Activated CD4-positive, alpha-beta T cell treated with anti-CD3 and anti-CD28 coated beads, Interleukin-2, amount 10 ng/mL, durations not matched to agents 24 days and 14 days (primary cell): ENCODE results near the gene FGD4. TPM values are rescaled to one million over a fixed set of nuclear protein-coding genes. Genes with fewer than 3 reads are reported as not detected.
A peak's percentile ranks its signal among the peaks of the same experiment; 100 is the strongest.

Source experiments
- DNase-seq: peaks from one replicate; pipeline ENCODE4 v3.0.0; 2022
- H3K27ac Mint-ChIP-seq: one replicate; pipeline ENCODE4 v1.8.0; 2022; ENCODE audit warnings: mild to moderate bottlenecking, mixed read lengths
- H3K27me3 Mint-ChIP-seq: one replicate; pipeline ENCODE4 v1.8.0; 2022; ENCODE audit warnings: mixed read lengths
- H3K36me3 Mint-ChIP-seq: one replicate; pipeline ENCODE4 v1.8.0; 2022; ENCODE audit warnings: low read depth, mild to moderate bottlenecking, mixed read lengths
- H3K4me1 Mint-ChIP-seq: one replicate; pipeline ENCODE4 v1.8.0; 2021; ENCODE audit warnings: mixed read lengths
- H3K4me3 Mint-ChIP-seq: one replicate; pipeline ENCODE4 v1.8.0; 2022; ENCODE audit warnings: mild to moderate bottlenecking, moderate library complexity, mixed read lengths
- H3K9me3 Mint-ChIP-seq: one replicate; pipeline ENCODE4 v1.8.0; 2021; ENCODE audit warnings: mixed read lengths
- intact Hi-C: fragments of 100-400 bp; cut with micrococcal nuclease; formaldehyde crosslinking; loops from one replicate; pipeline ENCODE4 v1.15.1; 2023
- total RNA-seq: library from RNA; stranded (reverse); gene quantifications from 2 replicates; pipeline ENCODE4 v1.2.3, GENCODE V29; 2022

The FGD4 gene
- total RNA-seq, 1 donor from 2014 or later: 0.07 TPM

DNA sequence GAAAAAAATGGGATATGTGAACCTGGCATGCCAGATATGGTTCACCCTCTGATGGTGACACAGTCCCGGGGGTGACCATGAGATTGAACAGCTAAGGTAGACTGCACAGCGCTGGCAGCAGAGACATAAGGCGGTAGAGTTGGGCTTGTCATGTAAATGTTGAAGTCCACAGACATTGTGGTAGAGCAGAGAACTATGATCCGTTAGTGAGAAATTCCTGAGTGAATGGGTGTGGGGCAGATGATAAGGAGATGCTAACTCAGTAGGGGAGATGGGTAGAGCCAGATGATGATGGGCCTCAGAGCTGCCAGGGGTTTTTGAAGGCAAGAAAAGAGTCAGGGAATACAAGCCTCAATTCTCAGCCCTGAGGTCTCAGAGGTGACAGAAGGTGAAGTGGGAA lies 228.6 kb downstream of the FGD4 start:
- Mint-ChIP-seq H3K36me3 (no peaks in the 10 kb centered on the region), H3K9me3 (no peaks in the 10 kb centered on the region), H3K4me3 (no peak overlapping the region), H3K4me1 (no peaks in the 10 kb centered on the region), H3K27me3 (no peaks in the 10 kb centered on the region), H3K27ac (no peak overlapping the region)
- no peak for DNase-seq
- intact Hi-C loops: no loop called here

DNA sequence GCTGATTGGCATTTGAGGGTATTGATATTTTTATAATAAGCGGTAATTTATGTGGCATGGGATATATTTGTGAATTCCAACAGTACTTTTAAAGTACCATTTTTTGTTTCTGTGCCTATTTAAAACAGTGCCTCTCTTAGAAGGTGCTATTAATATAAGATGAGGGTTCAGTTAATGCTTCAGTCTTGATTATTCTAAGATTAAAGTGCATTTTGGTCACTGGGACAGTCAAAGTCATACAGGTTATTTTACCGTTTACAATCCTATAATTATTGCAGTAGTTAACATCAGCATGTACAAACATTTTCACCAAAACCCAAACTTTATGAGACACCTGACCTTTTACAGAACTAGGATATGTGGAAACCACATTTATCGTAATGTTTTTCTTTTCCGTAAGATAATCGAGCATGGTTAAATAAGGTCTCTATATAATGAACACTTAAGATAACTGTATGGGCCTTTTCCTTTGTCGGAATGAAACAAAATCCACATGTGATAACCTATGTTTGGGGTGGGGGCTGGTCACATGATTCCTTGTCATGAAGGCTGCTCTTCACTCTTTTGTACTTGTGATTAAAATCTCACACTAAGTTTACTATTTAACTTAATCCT lies 242.0 kb downstream of the FGD4 start:
- Mint-ChIP-seq H3K27ac (no peak overlapping the region), H3K4me1 (no peaks in the 10 kb centered on the region), H3K9me3 (no peaks in the 10 kb centered on the region), H3K27me3 (no peaks in the 10 kb centered on the region), H3K36me3 (no peaks in the 10 kb centered on the region), H3K4me3 (no peak overlapping the region)
- intact Hi-C loops: no loop called here
- no peak for DNase-seq

DNA sequence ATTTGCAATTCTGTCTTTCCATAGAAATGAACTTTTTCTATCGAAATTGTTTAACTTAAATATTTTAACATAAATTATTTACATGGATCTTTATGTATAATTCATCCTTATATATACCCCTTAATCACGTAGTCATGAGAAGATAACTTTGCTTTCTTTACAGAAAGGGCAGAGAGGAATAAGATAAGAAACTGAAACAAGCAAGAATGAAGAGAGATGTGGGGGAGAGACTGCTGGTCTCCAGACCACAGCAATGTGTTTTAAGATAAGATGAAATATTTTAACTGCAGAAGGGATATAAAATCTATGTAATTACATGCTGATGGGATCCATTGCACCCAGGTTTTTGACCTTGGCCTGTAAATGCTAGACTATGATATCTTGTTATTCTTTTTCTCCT lies 245.1 kb downstream of the FGD4 start:
- H3K4me1 Mint-ChIP-seq: no peaks in the 10 kb centered on the region
- intact Hi-C loops: no loop called here
- no peak overlapping the region for H3K27ac Mint-ChIP-seq
- no peak for DNase-seq
- H3K36me3 Mint-ChIP-seq: no peaks in the 10 kb centered on the region
- no peaks in the 10 kb centered on the region for H3K27me3 Mint-ChIP-seq
- H3K4me3 Mint-ChIP-seq: no peak overlapping the region
- H3K9me3 Mint-ChIP-seq: no peaks in the 10 kb centered on the region

DNA sequence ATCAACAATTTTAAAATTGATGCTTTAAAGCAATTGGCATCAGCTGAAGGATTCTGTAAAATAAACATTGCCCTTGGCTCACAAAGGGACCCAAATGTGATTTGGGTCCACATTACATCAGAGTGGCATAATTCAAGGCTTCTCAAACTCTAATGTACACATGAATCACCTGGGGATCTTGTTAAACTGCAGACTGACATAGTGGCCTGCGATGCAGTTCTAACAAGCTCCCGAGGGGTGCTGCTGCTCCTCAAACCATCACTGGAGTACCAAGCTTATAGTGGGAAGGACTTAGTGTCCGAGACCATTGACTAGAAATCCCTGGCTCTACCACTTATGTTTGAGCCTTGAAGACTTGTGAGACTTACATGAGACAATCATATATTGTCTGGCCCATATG lies 247.9 kb downstream of the FGD4 start:
- no peaks in the 10 kb centered on the region for H3K36me3 Mint-ChIP-seq
- no peaks in the 10 kb centered on the region for H3K27me3 Mint-ChIP-seq
- no peaks in the 10 kb centered on the region for H3K9me3 Mint-ChIP-seq
- no peak overlapping the region for H3K27ac Mint-ChIP-seq
- DNase-seq: no peak
- intact Hi-C loops: no loop called here
- no peaks in the 10 kb centered on the region for H3K4me1 Mint-ChIP-seq
- H3K4me3 Mint-ChIP-seq: no peak overlapping the region

DNA sequence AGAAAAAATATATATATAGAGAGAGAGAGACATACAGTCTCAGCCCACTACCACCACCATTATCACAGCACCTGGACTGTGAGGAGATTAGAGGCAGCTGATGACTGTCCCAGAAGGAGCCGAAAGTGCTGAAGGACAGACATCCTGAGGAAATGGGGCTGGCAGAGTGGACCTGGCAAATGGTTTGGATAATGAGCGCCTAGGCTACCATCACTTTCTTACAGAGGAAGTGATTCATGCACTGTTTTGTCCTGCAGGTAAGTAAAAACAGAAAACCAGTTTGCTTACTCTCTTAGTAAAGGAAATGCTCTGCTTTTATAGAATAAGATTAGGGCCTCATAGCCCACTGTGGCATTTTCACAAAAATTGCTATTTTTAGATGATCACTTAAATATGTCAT lies 251.2 kb downstream of the FGD4 start:
- Mint-ChIP-seq H3K4me3 (no peak overlapping the region), H3K4me1 (no peaks in the 10 kb centered on the region), H3K27ac (no peak overlapping the region), H3K27me3 (no peaks in the 10 kb centered on the region), H3K36me3 (no peaks in the 10 kb centered on the region), H3K9me3 (no peaks in the 10 kb centered on the region)
- DNase-seq: no peak
- intact Hi-C loops: no loop called here

DNA sequence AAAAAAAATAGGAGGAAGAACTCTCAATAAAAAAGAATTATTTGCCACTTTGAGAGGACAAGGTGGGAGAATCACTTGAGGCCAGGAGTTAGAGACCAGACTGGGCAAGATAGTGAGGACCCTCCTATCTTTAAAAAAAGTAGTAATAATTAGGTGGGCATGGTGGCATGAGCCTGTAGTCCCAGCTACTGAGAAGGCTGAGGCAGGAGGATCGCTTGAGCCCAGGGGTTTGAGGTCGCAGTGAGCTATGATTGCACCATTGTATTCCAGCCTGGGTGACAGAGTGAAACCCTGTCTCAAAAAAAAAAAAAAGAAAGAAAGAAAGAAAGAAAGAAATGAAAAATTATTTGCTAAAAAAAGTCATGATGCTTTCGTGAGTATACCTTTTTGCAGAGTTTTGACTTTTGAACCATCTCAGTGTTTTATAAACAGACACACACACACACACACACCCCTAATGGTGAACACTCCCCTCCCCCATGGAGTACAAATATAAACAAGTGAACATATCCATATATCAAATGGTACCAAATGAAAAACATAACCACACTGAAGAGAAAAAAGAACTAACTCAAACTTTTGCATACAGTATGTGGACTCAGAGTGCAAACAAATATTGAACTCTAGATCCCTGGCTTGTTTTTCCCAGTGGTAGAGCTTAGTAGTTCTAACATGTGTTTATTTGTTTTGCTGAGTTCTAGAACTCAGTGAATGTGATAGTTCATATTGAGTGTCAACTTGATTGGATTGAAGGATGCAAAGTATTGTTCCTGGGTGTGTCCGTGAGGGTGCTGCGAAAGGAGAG lies 252.0 kb downstream of the FGD4 start:
- Mint-ChIP-seq H3K36me3 (no peaks in the 10 kb centered on the region), H3K27me3 (no peaks in the 10 kb centered on the region), H3K4me3 (no peak overlapping the region), H3K27ac (no peak overlapping the region), H3K4me1 (no peaks in the 10 kb centered on the region), H3K9me3 (no peaks in the 10 kb centered on the region)
- DNase-seq: no peak
- intact Hi-C loops: no loop called here

DNA sequence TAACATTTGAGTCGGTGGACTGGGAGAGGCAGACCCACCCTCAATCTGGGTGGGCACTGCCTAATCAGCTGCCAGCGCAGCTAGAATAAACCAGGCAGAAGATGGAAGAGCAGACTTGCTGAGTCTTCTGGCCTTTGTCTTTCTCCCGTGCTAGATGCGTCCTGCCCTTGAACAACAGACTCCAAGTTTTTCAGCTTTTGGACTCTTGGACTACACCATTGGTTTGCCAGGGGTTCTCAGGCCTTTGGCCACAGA lies 252.5 kb downstream of the FGD4 start:
- H3K4me1 Mint-ChIP-seq: no peaks in the 10 kb centered on the region
- H3K36me3 Mint-ChIP-seq: no peaks in the 10 kb centered on the region
- H3K27ac Mint-ChIP-seq: no peak overlapping the region
- H3K4me3 Mint-ChIP-seq: no peak overlapping the region
- DNase-seq: no peak
- no peaks in the 10 kb centered on the region for H3K9me3 Mint-ChIP-seq
- intact Hi-C loops: no loop called here
- H3K27me3 Mint-ChIP-seq: no peaks in the 10 kb centered on the region

DNA sequence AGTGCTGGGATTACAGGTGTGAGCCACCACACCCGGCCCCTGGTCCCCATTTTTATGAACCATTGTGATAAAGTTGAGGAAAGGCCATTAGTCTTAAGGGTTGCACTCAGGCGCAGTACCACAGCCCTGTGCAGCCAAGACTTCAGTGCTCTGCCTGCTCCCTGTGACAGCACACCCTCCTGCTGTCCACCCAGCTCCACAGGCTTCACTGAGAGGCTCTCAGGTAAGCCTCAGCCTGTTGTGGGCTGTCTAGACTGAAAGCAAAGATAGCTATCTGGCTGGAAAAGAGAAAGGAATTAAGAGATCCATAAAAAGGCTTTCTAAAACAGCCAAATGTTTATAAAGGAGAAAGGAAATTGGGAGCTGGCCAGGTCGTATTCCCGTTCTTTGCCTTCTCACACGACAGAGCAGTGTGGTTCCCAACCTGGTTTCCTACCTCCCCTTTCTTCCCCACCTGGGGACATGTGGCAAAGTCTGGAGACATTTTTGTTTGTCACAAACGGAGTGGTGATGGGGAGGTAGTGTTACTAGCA lies 260.6 kb downstream of the FGD4 start:
- H3K4me1 Mint-ChIP-seq: peaks cover 11% of the 10 kb centered on the region
- DNase-seq: no peak
- intact Hi-C loops: loop anchor here (1.0 to 5.0 kb wide), 2 partner anchors 56 to 73 kb away; no protein-coding TSS in a partner anchor
- H3K36me3 Mint-ChIP-seq: no peaks in the 10 kb centered on the region
- H3K4me3 Mint-ChIP-seq: no peak overlapping the region
- no peaks in the 10 kb centered on the region for H3K9me3 Mint-ChIP-seq
- H3K27me3 Mint-ChIP-seq: no peaks in the 10 kb centered on the region
- no peak overlapping the region for H3K27ac Mint-ChIP-seq

DNA sequence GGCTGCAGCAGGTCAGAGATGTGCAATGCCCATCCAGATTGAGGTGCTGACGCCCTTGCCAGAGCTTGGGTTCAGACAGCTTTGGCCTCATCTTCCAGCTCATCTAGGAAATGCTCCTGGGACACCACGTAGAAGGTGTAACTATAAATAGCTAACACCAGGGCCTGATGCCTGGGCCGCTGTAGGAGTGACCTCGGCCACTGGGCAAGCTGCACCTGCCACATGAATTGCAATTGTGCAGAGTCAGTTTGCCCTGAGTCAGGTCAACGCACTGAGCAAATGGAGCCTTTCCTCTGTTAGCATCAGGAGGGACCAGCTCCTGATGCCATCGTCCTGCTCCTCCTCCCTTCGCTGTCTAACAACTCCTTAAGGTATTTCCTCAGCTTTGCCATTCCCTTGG lies 262.3 kb downstream of the FGD4 start:
- Mint-ChIP-seq H3K9me3 (no peaks in the 10 kb centered on the region), H3K4me1 (peaks cover 11% of the 10 kb centered on the region), H3K27ac (no peak overlapping the region), H3K4me3 (no peak overlapping the region), H3K36me3 (no peaks in the 10 kb centered on the region), H3K27me3 (no peaks in the 10 kb centered on the region)
- DNase-seq: no peak
- intact Hi-C loops: no loop called here

DNA sequence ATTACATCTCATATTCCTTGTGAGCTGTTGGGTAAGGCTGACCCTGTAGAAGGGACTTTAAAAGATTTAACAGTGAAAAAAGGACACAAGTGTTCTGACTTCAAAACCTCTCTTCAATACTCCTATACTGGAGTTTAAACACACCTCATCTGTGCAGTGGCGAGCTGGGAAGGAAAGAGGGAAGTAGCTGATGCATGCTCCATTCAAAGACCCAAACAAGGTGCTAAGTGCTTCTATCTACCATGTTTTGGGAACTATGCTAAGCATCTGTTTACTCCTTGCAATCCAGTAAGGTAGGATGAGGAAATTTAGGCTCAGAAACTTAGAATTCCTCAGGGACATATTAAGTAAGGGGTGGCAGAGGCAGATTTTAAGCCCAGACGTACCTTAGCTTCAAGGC lies 263.3 kb downstream of the FGD4 start:
- no peak overlapping the region for H3K4me3 Mint-ChIP-seq
- no peak for DNase-seq
- peaks cover 7% of the 10 kb centered on the region for H3K4me1 Mint-ChIP-seq
- no peaks in the 10 kb centered on the region for H3K36me3 Mint-ChIP-seq
- no peak overlapping the region for H3K27ac Mint-ChIP-seq
- intact Hi-C loops: no loop called here
- H3K27me3 Mint-ChIP-seq: no peaks in the 10 kb centered on the region
- H3K9me3 Mint-ChIP-seq: no peaks in the 10 kb centered on the region

DNA sequence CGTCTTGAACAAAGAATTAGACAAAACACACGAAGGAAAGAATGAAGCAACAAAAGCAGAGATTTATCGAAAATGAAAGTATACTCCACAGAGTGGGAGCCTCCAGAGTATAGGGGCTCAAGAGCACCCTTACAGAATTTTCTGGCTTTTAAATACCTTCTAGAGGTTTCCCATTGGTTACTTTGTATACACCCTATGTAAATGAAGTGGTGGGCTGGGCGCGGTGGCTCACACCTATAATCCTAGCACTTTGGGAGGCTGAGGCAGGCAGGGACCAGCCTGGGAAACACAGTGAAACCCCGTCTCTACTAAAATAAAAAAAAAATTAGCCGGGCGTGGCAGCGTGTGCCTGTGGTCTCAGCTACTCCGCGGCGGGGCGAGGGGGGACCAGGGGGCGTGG lies 266.7 kb downstream of the FGD4 start:
- intact Hi-C loops: no loop called here
- Mint-ChIP-seq H3K9me3 (peaks cover 4% of the 10 kb centered on the region), H3K4me1 (no peaks in the 10 kb centered on the region), H3K36me3 (no peaks in the 10 kb centered on the region), H3K4me3 (no peak overlapping the region), H3K27me3 (peaks cover 6% of the 10 kb centered on the region), H3K27ac (no peak overlapping the region)
- DNase-seq: no peak

DNA sequence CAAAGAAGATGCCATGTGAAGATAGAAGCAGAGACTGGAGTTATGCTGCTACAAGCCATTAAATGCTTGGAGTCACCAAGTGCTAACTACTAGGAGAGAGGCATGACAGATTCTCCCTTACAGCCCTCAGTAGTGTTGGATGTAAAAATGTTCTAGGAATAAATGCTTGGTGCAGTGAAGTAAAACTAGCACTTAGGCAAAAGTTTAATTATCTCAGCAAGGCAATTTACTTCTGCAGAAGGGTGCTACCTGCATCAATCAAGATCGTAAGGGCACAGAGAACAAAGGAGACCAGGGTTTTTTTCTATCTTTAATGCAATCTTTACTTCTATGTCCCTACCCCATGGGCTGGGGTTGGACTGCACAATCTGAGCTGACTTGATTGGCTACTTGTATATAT lies 270.2 kb downstream of the FGD4 start:
- Mint-ChIP-seq H3K9me3 (peaks cover 4% of the 10 kb centered on the region), H3K36me3 (no peaks in the 10 kb centered on the region), H3K27me3 (peaks cover 6% of the 10 kb centered on the region), H3K4me3 (no peak overlapping the region), H3K27ac (no peak overlapping the region), H3K4me1 (no peaks in the 10 kb centered on the region)
- intact Hi-C loops: no loop called here
- DNase-seq: no peak

DNA sequence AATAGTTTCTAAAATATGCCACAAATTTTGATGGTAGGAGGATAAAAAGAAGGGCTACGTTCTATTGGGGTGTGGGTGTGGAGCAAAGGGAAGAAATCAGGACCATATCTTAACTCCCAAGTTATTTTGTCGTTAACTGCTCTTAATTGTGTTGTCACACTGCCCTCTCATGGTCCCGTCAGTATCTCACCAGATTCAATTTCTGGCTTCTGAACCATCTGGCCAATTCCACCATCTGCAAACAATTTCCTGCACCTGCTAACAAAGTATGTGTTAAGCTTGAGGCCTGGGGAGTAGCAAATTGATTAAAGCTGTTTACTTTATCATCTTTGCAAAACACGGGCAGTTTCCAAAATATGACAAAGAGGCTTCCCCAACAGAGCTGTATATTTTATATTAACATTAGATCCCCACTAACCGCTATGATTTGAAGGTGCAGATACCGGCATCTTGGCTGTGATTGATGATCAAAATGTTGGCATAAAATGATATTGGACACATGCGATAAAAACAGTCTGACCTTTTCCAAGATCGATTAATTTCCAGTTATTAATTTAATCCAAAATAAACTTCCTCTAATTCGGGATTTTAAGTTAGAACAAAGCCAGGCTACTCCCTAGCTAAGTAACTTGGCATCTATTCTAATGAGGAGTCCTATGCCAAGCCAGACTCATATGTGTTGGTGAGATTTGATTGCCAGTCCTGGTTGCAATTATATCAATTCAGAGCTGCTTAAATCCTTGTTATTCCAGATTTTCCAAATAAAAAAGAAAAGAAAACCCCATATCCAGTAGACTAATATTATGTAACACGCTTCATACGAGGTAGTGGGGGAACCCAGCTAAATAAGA lies 272.8 kb downstream of the FGD4 start:
- intact Hi-C loops: loop anchor here (1.0 kb wide), 2 partner anchors 217 to 307 kb away; no protein-coding TSS in a partner anchor
- H3K9me3 Mint-ChIP-seq: peaks cover 4% of the 10 kb centered on the region
- no peaks in the 10 kb centered on the region for H3K36me3 Mint-ChIP-seq
- no peaks in the 10 kb centered on the region for H3K4me1 Mint-ChIP-seq
- no peak overlapping the region for H3K4me3 Mint-ChIP-seq
- peaks cover 6% of the 10 kb centered on the region for H3K27me3 Mint-ChIP-seq
- peak; percentile 79 for DNase-seq
- H3K27ac Mint-ChIP-seq: no peak overlapping the region
